ENCODE measurements around the gene FGFRL1.
"Not testable (repeated sequence)": the region's sequence is repeated elsewhere in the genome, so short reads cannot be mapped to it uniquely, and the experiment has no call there.

Gene FGFRL1

GRCh38 chr4:1047106-1047975, 35.9 kb downstream of the FGFRL1 start:
- FAIRE-seq (no peak), DNase-seq (ENCODE audit: extremely low spot score, insufficient read length, low read depth) (no peak)

GRCh38 chr4:1047976-1048772, 36.7 kb downstream of the FGFRL1 start:
- DNase-seq (ENCODE audit: extremely low spot score, insufficient read length, low read depth) (no peak), FAIRE-seq (no peak)

GRCh38 chr4:1048773-1049590, 37.6 kb downstream of the FGFRL1 start:
- FAIRE-seq (no peak), DNase-seq (ENCODE audit: extremely low spot score, insufficient read length, low read depth) (no peak)

GRCh38 chr4:1049591-1049905, 38.1 kb downstream of the FGFRL1 start:
- no peak for FAIRE-seq
- DNase-seq (ENCODE audit: extremely low spot score, insufficient read length, low read depth) = no peak

GRCh38 chr4:1050486-1051213, 39.2 kb downstream of the FGFRL1 start:
- DNase-seq (ENCODE audit: extremely low spot score, insufficient read length, low read depth) (no peak), FAIRE-seq (no peak)

GRCh38 chr4:1051472-1051871, 40.0 kb downstream of the FGFRL1 start:
- no peak for FAIRE-seq

GRCh38 chr4:1052231-1052671, 40.8 kb downstream of the FGFRL1 start:
- DNase-seq (ENCODE audit: extremely low spot score, insufficient read length, low read depth) (no peak), FAIRE-seq (no peak)

More at GRCh38 chr4:1051472-1051871, 40.0 kb downstream of the FGFRL1 start:
- no peak for DNase-seq (ENCODE audit: extremely low spot score, insufficient read length, low read depth)

- DNase-seq (ENCODE audit: extremely low spot score, insufficient read length, low read depth) (no peak), FAIRE-seq (no peak)
Measured at GRCh38 chr4:1053080-1053661, 41.7 kb downstream of the FGFRL1 start.

GRCh38 chr4:1053891-1054290, 42.5 kb downstream of the FGFRL1 start:
- FAIRE-seq; DNase-seq (ENCODE audit: extremely low spot score, insufficient read length, low read depth): not testable (repeated sequence)

- FAIRE-seq; DNase-seq (ENCODE audit: extremely low spot score, insufficient read length, low read depth): not testable (repeated sequence)
Measured at GRCh38 chr4:1054696-1055242, 43.3 kb downstream of the FGFRL1 start.

GRCh38 chr4:1055243-1055701, 43.8 kb downstream of the FGFRL1 start:
- not testable (repeated sequence) for DNase-seq (ENCODE audit: extremely low spot score, insufficient read length, low read depth); FAIRE-seq

- DNase-seq (ENCODE audit: extremely low spot score, insufficient read length, low read depth) = peak; percentile 36
- FAIRE-seq = peak; percentile 47
Measured at GRCh38 chr4:1055721-1056590, 44.5 kb downstream of the FGFRL1 start.

- FAIRE-seq (no peak), DNase-seq (ENCODE audit: extremely low spot score, insufficient read length, low read depth) (no peak)
Measured at GRCh38 chr4:1056671-1057402, 45.4 kb downstream of the FGFRL1 start.

- FAIRE-seq (no peak), DNase-seq (ENCODE audit: extremely low spot score, insufficient read length, low read depth) (no peak)
Measured at GRCh38 chr4:1057403-1057745, 45.9 kb downstream of the FGFRL1 start.

- DNase-seq (ENCODE audit: extremely low spot score, insufficient read length, low read depth) = no peak
Measured at GRCh38 chr4:1058198-1058996, 47.0 kb downstream of the FGFRL1 start.

GRCh38 chr4:1058997-1059665, 47.7 kb downstream of the FGFRL1 start:
- FAIRE-seq (no peak), DNase-seq (ENCODE audit: extremely low spot score, insufficient read length, low read depth) (no peak)

More at GRCh38 chr4:1058198-1058996, 47.0 kb downstream of the FGFRL1 start:
- FAIRE-seq = no peak
